ENCODE data around the gene FBLN7. TPM values are rescaled to one million over a fixed set of nuclear protein-coding genes. Genes with fewer than 3 reads are reported as not detected.

FBLN7 gene
- polyA plus RNA-seq, 3 donors = 0.04 TPM; not detected in 2

- Mint-ChIP-seq H3K27ac (no peak overlapping the region), H3K9me3 (peaks cover 0 to 2% (median 0%) of the 10 kb centered on the region in 7 donors), H3K36me3 (no peaks in the 10 kb centered on the region), H3K4me3 (no peak overlapping the region), H3K27me3 (ENCODE audit: low read depth in 3 of 3) (peaks cover 2 to 7% (median 4%) of the 10 kb centered on the region in 3 donors), H3K4me1 (no peaks in the 10 kb centered on the region)
- no peak overlapping the region for H3K4me3 ChIP-seq (replicated peaks in 1 of 3; ENCODE audit: low read depth in 2 of 3, low read length in 3 of 3)
- 97% methylated on average over 6 of the region's 10 CpGs for WGBS (ENCODE audit: insufficient coverage)
- H4K20me1 ChIP-seq (ENCODE audit: insufficient read depth, low read length) = no peaks in the 10 kb centered on the region
- H3K27ac ChIP-seq (ENCODE audit: low read depth in 1 of 2, low read length in 2 of 2) = no peak overlapping the region
- no peaks in the 10 kb centered on the region for H3K9me3 ChIP-seq (replicated peaks in 1 of 2; ENCODE audit: control insufficient read depth in 1 of 2, insufficient read depth in 1 of 2, low read length in 2 of 2)
- H3K79me2 ChIP-seq (ENCODE audit: insufficient read depth, low read length) = no peaks in the 10 kb centered on the region
- intact Hi-C loops (cut with micrococcal nuclease) = no loop called here
- no peak overlapping the region for H2AFZ ChIP-seq (ENCODE audit: insufficient read depth, low read depth, low read length, poor library complexity, severe bottlenecking)
- no peak for DNase-seq
- H3K36me3 ChIP-seq (replicated peaks in 1 of 2; ENCODE audit: control insufficient read depth in 1 of 2, insufficient read depth in 2 of 2, low read length in 2 of 2) = no peaks in the 10 kb centered on the region
- H3K4me2 ChIP-seq (replicated peaks; ENCODE audit: extremely low read depth, low read length, poor library complexity, severe bottlenecking) = no peak overlapping the region
- TF ChIP-seq CTCF (IDR thresholded peaks at IDR 0.05) = no peak
- no peaks in the 10 kb centered on the region for H3K27me3 ChIP-seq (ENCODE audit: control insufficient read depth in 2 of 2, insufficient read depth in 2 of 2, low read length in 2 of 2)
- H3K4me1 ChIP-seq (ENCODE audit: control insufficient read depth in 1 of 2, insufficient read depth in 2 of 2, low read length in 2 of 2) = no peaks in the 10 kb centered on the region
- H3K9ac ChIP-seq (ENCODE audit: insufficient read depth, low read length, poor library complexity, severe bottlenecking) = no peak overlapping the region
These were observed 30.4 kb downstream of the FBLN7 start for GRCh38 chr2:112168422-112169124.

- intact Hi-C loops (cut with micrococcal nuclease) = no loop called here
- H3K9me3 Mint-ChIP-seq = peaks cover 0 to 2% (median 0%) of the 10 kb centered on the region in 7 donors
- Histone ChIP-seq H3K79me2 (ENCODE audit: insufficient read depth, low read length) (no peaks in the 10 kb centered on the region), H3K4me3 (replicated peaks in 1 of 3; ENCODE audit: low read depth in 2 of 3, low read length in 3 of 3) (no peak overlapping the region), H2AFZ (ENCODE audit: insufficient read depth, low read depth, low read length, poor library complexity, severe bottlenecking) (no peak overlapping the region), H3K9ac (ENCODE audit: insufficient read depth, low read length, poor library complexity, severe bottlenecking) (no peak overlapping the region), H3K4me1 (ENCODE audit: control insufficient read depth in 1 of 2, insufficient read depth in 2 of 2, low read length in 2 of 2) (no peaks in the 10 kb centered on the region), H4K20me1 (ENCODE audit: insufficient read depth, low read length) (no peaks in the 10 kb centered on the region), H3K27me3 (ENCODE audit: control insufficient read depth in 2 of 2, insufficient read depth in 2 of 2, low read length in 2 of 2) (no peaks in the 10 kb centered on the region), H3K36me3 (replicated peaks in 1 of 2; ENCODE audit: control insufficient read depth in 1 of 2, insufficient read depth in 2 of 2, low read length in 2 of 2) (no peaks in the 10 kb centered on the region), H3K4me2 (replicated peaks; ENCODE audit: extremely low read depth, low read length, poor library complexity, severe bottlenecking) (no peak overlapping the region), H3K9me3 (replicated peaks in 1 of 2; ENCODE audit: control insufficient read depth in 1 of 2, insufficient read depth in 1 of 2, low read length in 2 of 2) (no peaks in the 10 kb centered on the region), H3K27ac (ENCODE audit: low read depth in 1 of 2, low read length in 2 of 2) (no peak overlapping the region)
- DNase-seq = no peak
- peaks cover 2 to 7% (median 4%) of the 10 kb centered on the region in 3 donors for H3K27me3 Mint-ChIP-seq (ENCODE audit: low read depth in 3 of 3)
- TF ChIP-seq CTCF (IDR thresholded peaks at IDR 0.05) = no peak
- no peaks in the 10 kb centered on the region for H3K36me3 Mint-ChIP-seq
- peak overlapping the region in 1 of 7 donors; percentile 19 for H3K27ac Mint-ChIP-seq
- no peaks in the 10 kb centered on the region for H3K4me1 Mint-ChIP-seq
- no peak overlapping the region for H3K4me3 Mint-ChIP-seq
- 100% methylated on average over 4 of the region's 4 CpGs for WGBS (ENCODE audit: insufficient coverage)
These were observed 32.3 kb downstream of the FBLN7 start for GRCh38 chr2:112170495-112170894.

Measured in CD14-positive monocyte (primary cell).